GM19452 (cell line): ENCODE data around the gene PRAMEF26.
"Not testable (repeated sequence)": the region's sequence is repeated elsewhere in the genome, so short reads cannot be mapped to it uniquely, and the experiment has no call there.

Source experiments
- ATAC-seq: cut with Tn5 transposase; IDR thresholded peaks from one replicate; pipeline ENCODE4 v1.9.1; 2021; ENCODE audit not compliant: unreplicated experiment

The PRAMEF26 gene

DNA sequence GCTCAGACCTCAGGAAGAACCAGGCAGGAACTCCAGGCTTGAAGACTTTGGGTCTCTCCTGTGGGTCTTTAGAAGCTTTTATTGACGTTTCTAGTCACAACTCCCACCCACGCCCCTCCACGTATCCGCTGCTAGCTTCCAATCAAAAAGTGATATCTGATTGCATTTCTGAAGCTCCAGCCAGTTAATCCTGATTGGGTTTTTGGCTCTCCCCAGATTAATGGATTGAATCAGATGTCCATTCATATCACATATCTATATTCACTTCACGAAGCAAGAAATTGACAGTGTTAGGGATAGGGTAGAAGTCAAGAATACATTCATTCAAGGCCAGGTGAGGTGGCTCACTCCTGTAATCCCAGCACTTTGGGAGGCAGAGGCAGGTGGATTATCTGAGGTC is at the start of gene PRAMEF26:
TSS of gene PRAMEF26 (minus strand) at position 101 of the 400 bp plus-strand sequence. CDS start 2,914 bp downstream, outside the sequence.
- ATAC-seq: not testable (repeated sequence)

DNA sequence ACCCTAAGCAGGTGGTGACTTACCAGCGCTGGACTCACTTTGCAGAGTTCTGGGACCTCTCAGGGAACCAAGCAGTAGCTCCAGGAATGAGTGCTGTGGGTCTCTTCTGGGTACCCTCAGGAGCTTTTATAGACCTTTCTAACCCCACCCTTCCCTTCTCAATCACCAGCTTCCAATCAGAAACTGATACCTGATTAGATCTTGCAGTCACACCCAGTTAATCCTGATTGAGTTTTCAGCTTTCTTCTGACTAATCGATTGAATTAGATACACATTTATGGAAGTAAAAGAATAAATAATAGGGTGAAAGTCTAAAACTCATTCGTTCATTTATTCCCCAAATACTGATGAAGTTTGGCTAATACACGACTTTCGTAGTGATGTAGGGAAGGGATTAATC is 45.5 kb upstream of the PRAMEF26 start, which contains the start of gene PRAMEF13:
TSS of gene PRAMEF13 (minus strand) at position 101 of the 400 bp plus-strand sequence. CDS start 1,820 bp downstream, outside the sequence.
- not testable (repeated sequence) for ATAC-seq

DNA sequence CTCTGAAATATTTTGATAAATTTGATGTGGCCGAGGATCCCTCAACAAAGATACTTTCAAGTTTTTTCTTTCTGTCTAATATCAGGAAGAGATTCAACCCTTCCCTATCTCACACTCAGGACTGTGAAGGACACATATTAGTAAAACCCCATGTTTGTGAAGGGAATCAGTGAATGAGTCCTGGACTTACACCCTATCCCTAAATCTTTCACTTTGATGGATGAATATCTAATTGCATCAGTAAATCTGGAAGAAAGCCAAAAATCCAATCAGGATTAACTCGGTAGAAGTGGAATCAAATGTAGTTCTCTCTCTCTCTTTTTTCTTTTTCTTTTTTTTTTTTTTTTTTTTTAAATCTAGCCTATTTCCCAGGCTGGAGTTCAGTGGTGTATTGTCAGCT is 15.7 kb upstream of the PRAMEF26 start, which contains the start of gene PRAMEF9:
TSS of gene PRAMEF9 (plus strand) at position 301 of the 400 bp plus-strand sequence. CDS start 3,433 bp downstream, outside the sequence.
- not testable (repeated sequence) for ATAC-seq

DNA sequence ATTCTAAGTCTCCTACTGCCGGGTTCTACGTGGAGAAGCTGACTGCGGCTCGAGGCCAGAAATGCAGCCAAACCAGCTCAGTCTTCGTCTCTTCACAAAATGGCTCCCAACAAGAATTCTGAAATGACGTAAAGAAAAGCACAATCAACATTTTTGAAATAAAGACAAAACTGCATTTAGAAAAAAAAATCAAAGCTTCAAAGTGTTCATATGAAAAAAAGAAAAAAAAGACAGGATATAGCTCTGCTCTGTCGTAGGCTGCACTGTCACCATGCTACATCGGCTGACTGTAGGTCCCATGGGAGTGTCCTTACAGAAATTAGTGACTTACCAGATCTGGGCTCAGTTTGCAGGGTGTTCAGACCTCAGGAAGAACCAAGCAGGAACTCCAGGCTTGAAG is 9.7 kb upstream of the PRAMEF26 start, which contains the start of gene HNRNPCL4:
TSS of gene HNRNPCL4 (minus strand) at position 101 of the 400 bp plus-strand sequence. CDS start 164 bp downstream, outside the sequence.
- not testable (repeated sequence) for ATAC-seq

DNA sequence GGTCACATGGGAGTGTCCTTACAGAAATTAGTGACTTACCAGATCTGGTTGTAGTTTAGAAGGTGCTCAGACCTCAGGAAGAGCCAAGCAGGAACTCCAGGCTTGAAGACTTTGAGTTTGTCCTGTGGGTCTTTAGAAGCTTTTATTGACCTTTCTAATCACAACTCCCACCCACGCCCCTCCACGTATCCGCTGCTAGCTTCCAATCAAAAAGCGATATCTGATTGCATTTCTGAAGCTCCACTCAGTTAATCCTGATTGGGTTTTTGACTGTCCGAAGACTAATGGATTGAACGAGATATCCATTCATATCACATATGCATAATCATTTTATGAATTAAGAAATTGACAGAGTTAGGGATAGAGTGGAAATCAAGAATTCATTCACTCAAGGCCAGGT is 39.1 kb downstream of the PRAMEF26 start, which contains the start of gene HNRNPCL2:
TSS of gene HNRNPCL2 (minus strand) at position 101 of the 400 bp plus-strand sequence. CDS start 454 bp downstream, outside the sequence.
- ATAC-seq: not testable (repeated sequence)
